ENCODE results near the gene RGS3. TPM values are rescaled to one million over a fixed set of nuclear protein-coding genes. Genes with fewer than 3 reads are reported as not detected.
"Not testable (repeated sequence)": the region's sequence is repeated elsewhere in the genome, so short reads cannot be mapped to it uniquely, and the experiment has no call there.

RGS3 gene
- total RNA-seq, 1 donor from 2014 or later, result 187 TPM

GRCh38 chr9:113547501-113547900, 84.0 kb downstream of the RGS3 start:
- intact Hi-C loops (cut with micrococcal nuclease), result no loop called here
- Histone ChIP-seq H3K27ac (replicated peaks) (peak overlapping the region; percentile 88), H3K27me3 (ENCODE audit: low read depth) (no peaks in the 10 kb centered on the region), H3K4me1 (peaks cover 76% of the 10 kb centered on the region), H3K36me3 (peaks cover 17% of the 10 kb centered on the region), H3K9me3 (replicated peaks) (no peaks in the 10 kb centered on the region), H3K4me3 (peak overlapping the region; percentile 35)
- DNase-seq, result no peak
- TF ChIP-seq, protein P1, sequence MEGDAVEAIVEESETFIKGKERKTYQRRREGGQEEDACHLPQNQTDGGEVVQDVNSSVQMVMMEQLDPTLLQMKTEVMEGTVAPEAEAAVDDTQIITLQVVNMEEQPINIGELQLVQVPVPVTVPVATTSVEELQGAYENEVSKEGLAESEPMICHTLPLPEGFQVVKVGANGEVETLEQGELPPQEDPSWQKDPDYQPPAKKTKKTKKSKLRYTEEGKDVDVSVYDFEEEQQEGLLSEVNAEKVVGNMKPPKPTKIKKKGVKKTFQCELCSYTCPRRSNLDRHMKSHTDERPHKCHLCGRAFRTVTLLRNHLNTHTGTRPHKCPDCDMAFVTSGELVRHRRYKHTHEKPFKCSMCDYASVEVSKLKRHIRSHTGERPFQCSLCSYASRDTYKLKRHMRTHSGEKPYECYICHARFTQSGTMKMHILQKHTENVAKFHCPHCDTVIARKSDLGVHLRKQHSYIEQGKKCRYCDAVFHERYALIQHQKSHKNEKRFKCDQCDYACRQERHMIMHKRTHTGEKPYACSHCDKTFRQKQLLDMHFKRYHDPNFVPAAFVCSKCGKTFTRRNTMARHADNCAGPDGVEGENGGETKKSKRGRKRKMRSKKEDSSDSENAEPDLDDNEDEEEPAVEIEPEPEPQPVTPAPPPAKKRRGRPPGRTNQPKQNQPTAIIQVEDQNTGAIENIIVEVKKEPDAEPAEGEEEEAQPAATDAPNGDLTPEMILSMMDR (IDR thresholded peaks at IDR 0.05; ENCODE audit: borderline replicate concordance), result no peak

DNA sequence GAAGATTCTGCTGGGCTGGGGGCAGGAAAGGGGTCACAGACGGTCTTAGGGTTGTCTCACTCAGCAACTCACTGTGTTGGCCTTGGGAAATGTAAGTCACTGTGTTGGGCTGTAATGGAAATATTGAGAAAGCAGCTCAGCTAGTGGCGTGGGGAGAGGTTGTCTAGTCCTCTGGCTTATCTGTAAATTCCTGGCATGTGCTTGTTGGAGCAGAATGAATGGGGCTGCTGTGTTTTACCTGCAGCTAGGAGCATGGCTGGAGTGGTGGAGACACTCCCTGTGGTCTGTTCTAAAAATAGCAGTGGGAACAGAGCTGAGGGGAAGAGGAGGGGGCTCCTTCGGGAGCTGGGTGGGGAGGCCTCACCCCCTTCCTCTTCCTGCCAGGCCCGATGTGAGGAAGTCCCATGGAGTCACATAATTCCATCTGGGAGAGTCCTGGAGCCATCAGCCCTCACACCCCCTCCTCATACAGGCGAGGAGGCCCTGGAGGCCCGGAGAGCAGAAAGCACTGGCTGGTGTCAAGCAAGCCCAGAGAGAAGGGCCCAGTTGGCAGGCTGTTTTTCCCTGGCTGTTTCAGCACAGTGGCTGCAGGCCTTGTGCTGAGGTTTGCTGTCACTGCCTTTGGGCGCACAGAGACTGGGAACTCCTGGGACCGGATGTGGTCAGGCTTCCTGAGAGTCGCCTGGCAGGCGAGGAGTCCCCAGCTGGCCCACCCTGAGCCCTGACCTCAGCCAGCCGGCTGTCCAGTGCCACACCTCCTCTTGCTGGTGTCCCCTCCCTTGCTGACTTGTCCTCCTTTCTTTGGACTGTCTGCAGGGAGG, 84.9 kb downstream of the RGS3 start:
- TF ChIP-seq, protein P1 (IDR thresholded peaks at IDR 0.05; ENCODE audit: borderline replicate concordance), result no peak
- Histone ChIP-seq H3K27me3 (ENCODE audit: low read depth) (no peaks in the 10 kb centered on the region), H3K4me3 (peak overlapping the region; percentile 35), H3K9me3 (replicated peaks) (no peaks in the 10 kb centered on the region), H3K27ac (replicated peaks) (peak overlapping the region; percentile 88), H3K36me3 (peaks cover 14% of the 10 kb centered on the region), H3K4me1 (peaks cover 67% of the 10 kb centered on the region)
- intact Hi-C loops (cut with micrococcal nuclease), result no loop called here
- peak; percentile 73 for DNase-seq

DNA sequence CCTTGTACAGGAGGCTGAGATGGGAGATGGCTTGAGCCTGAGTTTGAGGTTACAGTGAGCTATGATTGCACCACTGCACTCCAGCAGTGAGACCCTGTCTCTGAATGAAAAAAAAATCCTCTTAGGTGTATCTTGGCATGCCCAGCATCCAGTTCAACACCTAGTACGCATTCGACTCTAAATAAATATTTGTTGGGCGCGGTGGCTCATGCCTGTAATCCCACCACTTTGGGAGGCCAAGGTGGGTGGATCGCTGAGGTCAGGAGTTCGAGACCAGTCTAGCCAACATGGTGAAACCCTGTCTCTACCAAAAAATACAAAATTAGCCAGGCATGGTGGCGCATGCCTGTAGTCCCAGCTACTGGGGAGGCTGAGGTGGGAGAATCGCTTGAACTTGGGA, 86.4 kb downstream of the RGS3 start:
- Histone ChIP-seq H3K27ac (replicated peaks) (peak overlapping the region; percentile 88), H3K4me1 (peaks cover 55% of the 10 kb centered on the region)
- H3K9me3 ChIP-seq (replicated peaks); DNase-seq; intact Hi-C loops (cut with micrococcal nuclease); H3K36me3 ChIP-seq; H3K27me3 ChIP-seq (ENCODE audit: low read depth); H3K4me3 ChIP-seq: not testable (repeated sequence)

DNA sequence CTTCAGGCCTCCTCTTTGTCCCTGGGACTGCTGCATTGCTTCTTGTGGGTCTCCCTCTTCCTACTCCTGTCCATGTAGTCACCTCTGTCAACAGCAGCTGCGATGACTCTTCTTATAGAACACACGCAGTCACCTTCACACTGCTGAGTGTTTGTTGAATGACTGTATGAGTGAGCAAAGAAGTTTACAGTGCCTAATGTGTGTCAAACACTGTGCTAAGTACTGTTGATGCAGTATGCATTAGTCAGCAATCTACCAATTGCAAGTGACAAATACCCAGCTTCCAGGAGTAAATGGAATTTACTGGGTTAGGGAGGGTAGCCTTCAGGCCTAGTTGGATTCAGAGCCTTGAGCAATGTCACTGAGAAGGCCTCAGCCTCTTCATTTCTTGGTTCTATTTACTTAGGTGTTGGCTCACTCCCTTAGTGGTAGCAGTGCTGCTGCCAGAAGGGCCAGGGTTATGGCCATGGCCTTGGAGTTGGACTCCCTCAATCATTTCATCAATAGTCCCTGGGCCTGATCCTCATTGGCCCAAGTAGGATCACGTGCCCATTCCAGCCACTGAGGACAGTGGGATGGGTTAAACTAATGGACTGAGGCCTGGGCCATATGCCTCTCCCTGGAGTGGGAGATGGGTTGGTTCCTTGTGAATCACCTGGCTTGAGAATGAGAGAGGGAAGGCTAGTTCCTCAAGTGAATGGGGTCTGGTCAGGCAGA, 93.5 kb downstream of the RGS3 start:
- Histone ChIP-seq H3K9me3 (replicated peaks) (no peaks in the 10 kb centered on the region), H3K36me3 (no peaks in the 10 kb centered on the region), H3K27me3 (ENCODE audit: low read depth) (no peaks in the 10 kb centered on the region), H3K4me1 (peaks cover 44% of the 10 kb centered on the region), H3K4me3 (no peak overlapping the region), H3K27ac (replicated peaks) (peak overlapping the region; percentile 93)
- intact Hi-C loops (cut with micrococcal nuclease), result no loop called here
- DNase-seq, result no peak
- TF ChIP-seq, protein P1 (IDR thresholded peaks at IDR 0.05; ENCODE audit: borderline replicate concordance), result no peak

GRCh38 chr9:113558632-113559502, 95.3 kb downstream of the RGS3 start:
- TF ChIP-seq, protein P1 (IDR thresholded peaks at IDR 0.05; ENCODE audit: borderline replicate concordance), result no peak
- Histone ChIP-seq H3K27ac (replicated peaks) (peak overlapping the region; percentile 93), H3K36me3 (no peaks in the 10 kb centered on the region), H3K27me3 (ENCODE audit: low read depth) (no peaks in the 10 kb centered on the region), H3K4me1 (peaks cover 60% of the 10 kb centered on the region), H3K9me3 (replicated peaks) (no peaks in the 10 kb centered on the region), H3K4me3 (no peak overlapping the region)
- peak; percentile 88 for DNase-seq
- intact Hi-C loops (cut with micrococcal nuclease), result no loop called here

All from left ventricle myocardium inferior (tissue), 1 donor.